ENCODE data around the gene USP47.

- TF ChIP-seq POLR2AphosphoS5 (IDR thresholded peaks at IDR 0.05; ENCODE audit: low read depth) (no peak), CTCF (conservative IDR thresholded peaks at IDR 0.05; ENCODE audit: low read depth in 2 of 2) (peak; percentile 29 to 35; a peak in 3 of 4 replicates), EZH2 (IDR thresholded peaks at IDR 0.05; ENCODE audit: low read depth, unreplicated experiment) (no peak), STAT1 (IDR thresholded peaks at IDR 0.05; ENCODE audit: unreplicated experiment) (no peak), REST (IDR thresholded peaks at IDR 0.05; ENCODE audit: unreplicated experiment) (no peak)
These were observed 57.6 kb downstream of the USP47 start for GRCh38 chr11:11899401-11899800.
